Neural progenitor cell (in vitro differentiated cells): ENCODE measurements around the gene ZNF576. TPM values are rescaled to one million over a fixed set of nuclear protein-coding genes. Genes with fewer than 3 reads are reported as not detected.
A peak's percentile ranks its signal among the peaks of the same experiment; 100 is the strongest.

ENCODE experiments used
- DNase-seq: peaks from one replicate; pipeline ENCODE4 v3.0.0-alpha.2; 2016; ENCODE audit warnings: low spot score
- H2AFZ ChIP-seq: fragments of 200-600 bp; sonication (generic); replicated peaks from 2 replicates; pipeline ENCODE4 v1.6.1; 2016; ENCODE audit warnings: antibody characterized with exemption
- H3F3A ChIP-seq: fragments of 200-600 bp; sonication (generic); 2 replicates; pipeline ENCODE4 v1.6.1; 2016; ENCODE audit warnings: antibody characterized with exemption, low read depth
- H3K27ac ChIP-seq: fragments of 200-600 bp; sonication (generic); 2 replicates; pipeline ENCODE4 v1.5.1; 2016; ENCODE audit warnings: mild to moderate bottlenecking
- H3K27me3 ChIP-seq: fragments of 200-600 bp; sonication (generic); 2 replicates; pipeline ENCODE4 v1.6.1; 2016; ENCODE audit warnings: mild to moderate bottlenecking, moderate library complexity
- H3K36me3 ChIP-seq: fragments of 200-600 bp; sonication (generic); 2 replicates; pipeline ENCODE4 v1.5.1; 2016
- H3K4me1 ChIP-seq: fragments of 200-600 bp; sonication (generic); 2 replicates; pipeline ENCODE4 v1.6.1; 2016; ENCODE audit warnings: mixed run types
- H3K4me2 ChIP-seq: fragments of 200-600 bp; sonication (generic); 2 replicates; pipeline ENCODE4 v1.6.1; 2016
- H3K4me3 ChIP-seq: fragments of 200-600 bp; sonication (generic); 2 replicates; pipeline ENCODE4 v1.5.1; 2016
- H3K79me2 ChIP-seq: fragments of 200-600 bp; sonication (generic); 2 replicates; pipeline ENCODE4 v1.6.1; 2016; ENCODE audit warnings: low read depth
- H3K9ac ChIP-seq: fragments of 200-600 bp; sonication (generic); 2 replicates; pipeline ENCODE4 v1.6.1; 2016
- H3K9me3 ChIP-seq: fragments of 200-600 bp; sonication (generic); 2 replicates; pipeline ENCODE4 v1.5.1; 2016; ENCODE audit warnings: low read depth
- H4K20me1 ChIP-seq: fragments of 200-600 bp; sonication (generic); 2 replicates; pipeline ENCODE4 v1.6.1; 2016; ENCODE audit warnings: low read depth
- H3K27ac Mint-ChIP-seq: 3 replicates; pipeline ENCODE4 v1.8.0; 2021; ENCODE audit warnings: mixed read lengths
- H3K27me3 Mint-ChIP-seq: 2 replicates; pipeline ENCODE4 v1.8.0; 2022; ENCODE audit warnings: low read depth, mild to moderate bottlenecking, inconsistent platforms, moderate library complexity, mixed read lengths; ENCODE audit not compliant: insufficient read depth
- H3K36me3 Mint-ChIP-seq: 3 replicates; pipeline ENCODE4 v1.8.0; 2021; ENCODE audit warnings: mixed read lengths
- H3K4me1 Mint-ChIP-seq: 3 replicates; pipeline ENCODE4 v1.8.0; 2021; ENCODE audit warnings: mixed read lengths
- H3K4me3 Mint-ChIP-seq: 3 replicates; pipeline ENCODE4 v1.8.0; 2021; ENCODE audit warnings: mild to moderate bottlenecking, moderate library complexity, mixed read lengths
- H3K9me3 Mint-ChIP-seq: 3 replicates; pipeline ENCODE4 v1.8.0; 2020; ENCODE audit warnings: mixed read lengths
- EZH2 ChIP-seq: fragments of 200-600 bp; sonication (generic); IDR thresholded peaks from 2 replicates; pipeline ENCODE4 v1.6.1; 2017; ENCODE audit warnings: antibody characterized with exemption, mild to moderate bottlenecking, moderate library complexity
- EZH2phosphoT487 ChIP-seq: fragments of 200-600 bp; sonication (generic); IDR thresholded peaks from 2 replicates; pipeline ENCODE4 v1.6.1; 2017; ENCODE audit warnings: antibody characterized with exemption
- total RNA-seq: library from RNA; depleted of rRNA; stranded (reverse); fragments of >200 nt; gene quantifications from 2 replicates; pipeline ENCODE4 v1.2.3, GENCODE V29; 2015; ENCODE audit warnings: low replicate concordance
- TF ChIP-seq, protein P1 (sequence below): fragments of 200-600 bp; sonication (generic); IDR thresholded peaks from 2 replicates; pipeline ENCODE4 v1.5.1; 2017; ENCODE audit warnings: antibody characterized with exemption, mild to moderate bottlenecking

ZNF576 gene
- total RNA-seq, 1 donor from 2014 or later, result 6.8 TPM

DNA sequence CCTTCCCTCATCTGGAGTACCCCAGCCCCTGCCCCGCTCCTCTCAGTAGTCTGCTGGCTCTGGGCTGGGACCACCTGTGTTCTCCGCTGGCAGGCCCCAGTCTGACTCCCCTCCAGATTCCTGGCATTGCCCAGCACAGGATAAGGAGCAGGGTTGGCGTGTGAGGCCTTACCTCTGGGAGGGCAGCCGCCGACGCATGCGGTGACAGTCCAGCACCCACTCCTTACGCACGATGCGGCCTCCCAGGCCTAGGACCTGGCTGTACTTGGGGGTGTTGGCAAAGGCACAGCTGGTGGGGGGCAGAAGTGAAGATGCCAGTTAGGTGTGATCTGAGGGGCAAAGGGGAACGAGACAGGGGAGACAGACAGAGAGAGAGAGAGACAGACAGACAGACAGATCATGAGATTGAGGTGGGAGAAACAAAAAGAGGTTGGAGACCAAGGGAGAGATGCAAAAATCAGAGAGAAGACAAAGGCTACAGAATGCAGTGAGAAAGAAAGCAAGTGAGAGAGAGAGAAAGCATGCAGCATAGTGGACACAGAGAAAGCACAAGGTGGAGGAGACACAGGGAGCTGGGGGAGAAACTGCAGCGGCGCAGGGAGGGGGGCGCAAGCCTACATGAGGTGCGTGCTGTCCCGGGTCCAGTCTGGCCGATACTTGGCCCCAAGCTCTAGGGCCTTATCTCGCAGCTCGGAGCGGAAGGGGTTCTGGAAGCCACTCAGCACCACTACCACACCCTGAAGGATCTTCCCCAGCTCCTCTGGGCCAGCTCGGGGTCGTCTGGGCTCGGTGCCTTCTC lies 44.8 kb upstream of the ZNF576 start:
- Histone ChIP-seq H3K9ac (no peak overlapping the region), H3F3A (peaks cover 6% of the 10 kb centered on the region), H2AFZ (no peak overlapping the region), H3K4me2 (no peak overlapping the region), H3K27me3 (no peaks in the 10 kb centered on the region), H3K9me3 (no peaks in the 10 kb centered on the region), H3K4me3 (no peak overlapping the region), H3K79me2 (no peaks in the 10 kb centered on the region), H3K27ac (no peak overlapping the region), H4K20me1 (peaks cover 5% of the 10 kb centered on the region), H3K4me1 (no peaks in the 10 kb centered on the region), H3K36me3 (no peaks in the 10 kb centered on the region)
- Mint-ChIP-seq H3K36me3 (peaks cover 20% of the 10 kb centered on the region), H3K4me1 (peaks cover 11% of the 10 kb centered on the region), H3K9me3 (no peaks in the 10 kb centered on the region), H3K27me3 (peaks cover 7% of the 10 kb centered on the region), H3K4me3 (no peak overlapping the region), H3K27ac (peak overlapping the region; percentile 12)
- TF ChIP-seq EZH2phosphoT487 (no peak), EZH2 (no peak)
- TF ChIP-seq, protein P1, sequence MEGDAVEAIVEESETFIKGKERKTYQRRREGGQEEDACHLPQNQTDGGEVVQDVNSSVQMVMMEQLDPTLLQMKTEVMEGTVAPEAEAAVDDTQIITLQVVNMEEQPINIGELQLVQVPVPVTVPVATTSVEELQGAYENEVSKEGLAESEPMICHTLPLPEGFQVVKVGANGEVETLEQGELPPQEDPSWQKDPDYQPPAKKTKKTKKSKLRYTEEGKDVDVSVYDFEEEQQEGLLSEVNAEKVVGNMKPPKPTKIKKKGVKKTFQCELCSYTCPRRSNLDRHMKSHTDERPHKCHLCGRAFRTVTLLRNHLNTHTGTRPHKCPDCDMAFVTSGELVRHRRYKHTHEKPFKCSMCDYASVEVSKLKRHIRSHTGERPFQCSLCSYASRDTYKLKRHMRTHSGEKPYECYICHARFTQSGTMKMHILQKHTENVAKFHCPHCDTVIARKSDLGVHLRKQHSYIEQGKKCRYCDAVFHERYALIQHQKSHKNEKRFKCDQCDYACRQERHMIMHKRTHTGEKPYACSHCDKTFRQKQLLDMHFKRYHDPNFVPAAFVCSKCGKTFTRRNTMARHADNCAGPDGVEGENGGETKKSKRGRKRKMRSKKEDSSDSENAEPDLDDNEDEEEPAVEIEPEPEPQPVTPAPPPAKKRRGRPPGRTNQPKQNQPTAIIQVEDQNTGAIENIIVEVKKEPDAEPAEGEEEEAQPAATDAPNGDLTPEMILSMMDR, result no peak
- DNase-seq, result no peak

DNA sequence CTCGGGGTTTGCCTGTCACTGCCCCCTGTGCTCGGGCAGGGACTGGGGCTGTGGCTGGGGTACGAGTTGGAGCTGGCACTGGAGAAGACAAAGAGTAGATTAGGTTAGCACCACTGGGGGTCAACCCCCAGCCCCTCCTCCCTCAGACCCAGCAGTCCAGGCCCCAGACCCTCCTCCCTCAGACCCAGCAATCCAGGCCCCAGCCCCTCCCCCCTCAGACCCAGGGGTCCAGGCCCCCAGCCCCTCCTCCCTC lies 44.3 kb upstream of the ZNF576 start:
- Histone ChIP-seq H4K20me1 (peaks cover 5% of the 10 kb centered on the region), H3K36me3 (no peaks in the 10 kb centered on the region), H3K4me3 (no peak overlapping the region), H3K27ac (no peak overlapping the region), H3K4me1 (no peaks in the 10 kb centered on the region), H3K9ac (no peak overlapping the region), H3F3A (peaks cover 6% of the 10 kb centered on the region), H3K4me2 (no peak overlapping the region), H3K27me3 (no peaks in the 10 kb centered on the region), H3K9me3 (no peaks in the 10 kb centered on the region), H2AFZ (no peak overlapping the region), H3K79me2 (no peaks in the 10 kb centered on the region)
- Mint-ChIP-seq H3K4me3 (no peak overlapping the region), H3K27me3 (peaks cover 7% of the 10 kb centered on the region), H3K27ac (no peak overlapping the region), H3K4me1 (peaks cover 11% of the 10 kb centered on the region), H3K36me3 (peaks cover 20% of the 10 kb centered on the region), H3K9me3 (no peaks in the 10 kb centered on the region)
- no peak for TF ChIP-seq EZH2
- TF ChIP-seq, protein P1, result no peak
- no peak for TF ChIP-seq EZH2phosphoT487
- DNase-seq, result no peak

DNA sequence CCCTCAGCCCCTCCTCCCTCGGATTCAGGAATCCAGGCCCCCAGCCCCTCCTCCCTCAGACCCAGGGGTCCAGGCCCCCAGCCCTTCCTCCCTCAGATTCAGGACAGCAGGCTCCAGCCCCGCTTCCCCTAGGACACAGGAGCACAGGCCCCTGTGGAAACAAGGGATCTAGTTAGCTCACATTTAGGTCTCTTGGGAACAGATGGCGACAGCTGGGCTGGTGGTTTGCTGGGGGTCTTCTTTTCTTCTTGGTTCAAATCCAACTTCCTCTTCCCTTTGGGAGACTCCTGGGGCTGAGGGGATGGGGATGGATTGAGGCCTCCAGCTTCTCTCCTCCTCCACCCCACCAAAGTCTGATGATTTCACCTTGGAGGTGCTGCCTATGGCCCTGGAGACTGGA lies 43.8 kb upstream of the ZNF576 start:
- H3K9me3 ChIP-seq, result no peaks in the 10 kb centered on the region
- H3K36me3 ChIP-seq, result no peaks in the 10 kb centered on the region
- H2AFZ ChIP-seq, result no peak overlapping the region
- DNase-seq, result no peak
- H3K4me2 ChIP-seq, result no peak overlapping the region
- no peaks in the 10 kb centered on the region for H3K4me1 ChIP-seq
- Mint-ChIP-seq H3K27ac (no peak overlapping the region), H3K27me3 (peaks cover 5% of the 10 kb centered on the region), H3K9me3 (no peaks in the 10 kb centered on the region), H3K4me1 (peaks cover 11% of the 10 kb centered on the region), H3K36me3 (peaks cover 24% of the 10 kb centered on the region), H3K4me3 (no peak overlapping the region)
- TF ChIP-seq, protein P1, result no peak
- TF ChIP-seq EZH2phosphoT487 (no peak), EZH2 (no peak)
- H4K20me1 ChIP-seq, result peaks cover 5% of the 10 kb centered on the region
- no peak overlapping the region for H3K27ac ChIP-seq
- H3K79me2 ChIP-seq, result no peaks in the 10 kb centered on the region
- no peaks in the 10 kb centered on the region for H3K27me3 ChIP-seq
- H3K4me3 ChIP-seq, result no peak overlapping the region
- H3F3A ChIP-seq, result peaks cover 6% of the 10 kb centered on the region
- no peak overlapping the region for H3K9ac ChIP-seq
